Measurements from ENCODE around the gene P3H3.
A peak's percentile ranks its signal among the peaks of the same experiment; 100 is the strongest.

The P3H3 gene

GRCh38 chr12:6827437-6827911 lies 733 bp upstream of the P3H3 start:
- CTCF ChIA-PET: interaction anchor here (0.6 to 8.1 kb wide), 6 partner anchors 24 to 459 kb away, joined by 3 to 116 read pairs (median 3); partner anchors contain the start of genes MLF2, TPI1 and USP5
- Histone ChIP-seq H3K4me3 (ENCODE audit: low read depth, low read length) (no peak overlapping the region), H3K27ac (ENCODE audit: extremely low read depth, low read depth, low read length) (no peak overlapping the region; the same call in 1 of the 2 replicates), H3K36me3 (ENCODE audit: control insufficient read depth in 2 of 2, insufficient read depth in 1 of 2, low read length in 2 of 2) (peaks cover 3 to 30% of the 10 kb centered on the region in 2 experiments), H3K4me1 (ENCODE audit: control insufficient read depth, insufficient read depth, low read length) (no peaks in the 10 kb centered on the region), H3K9me3 (ENCODE audit: control insufficient read depth, insufficient read depth, low read depth, low read length) (no peaks in the 10 kb centered on the region)
- POLR2A ChIA-PET: interaction anchor here (0.7 to 6.0 kb wide), 9 partner anchors 25 to 293 kb away, joined by 3 to 55 read pairs (median 4); partner anchors contain the start of genes CDCA3, COPS7A, GAPDH and MLF2
- TF ChIP-seq ZSCAN5A (tag by site-specific recombination; IDR thresholded peaks at IDR 0.05) (no peak), ZNF670 (tag by site-specific recombination; IDR thresholded peaks at IDR 0.05; ENCODE audit: low read depth) (no peak), GLIS2 (tag by site-specific recombination; IDR thresholded peaks at IDR 0.05) (no peak; the same call in 1 of the 2 replicates), ZBTB17 (tag by site-specific recombination; IDR thresholded peaks at IDR 0.05) (peak; percentile 60), SALL2 (tag by site-specific recombination; IDR thresholded peaks at IDR 0.05; ENCODE audit: borderline replicate concordance) (no peak), ZNF366 (tag by site-specific recombination; conservative IDR thresholded peaks at IDR 0.05) (peak; percentile 48), ZNF549 (tag by site-specific recombination; IDR thresholded peaks at IDR 0.05) (no peak), ZFP37 (tag by site-specific recombination; IDR thresholded peaks at IDR 0.05) (0 out of 2 replicates have a peak, but pooled peaks have one; percentile 31), ZNF433 (tag by site-specific recombination; IDR thresholded peaks at IDR 0.05; ENCODE audit: low read depth) (no peak), ZNF24 (tag by site-specific recombination; IDR thresholded peaks at IDR 0.05) (peak; percentile 43; the same call in 1 of the 2 replicates), ZNF548 (tag by site-specific recombination; IDR thresholded peaks at IDR 0.05) (no peak), PRDM1 (tag by site-specific recombination; IDR thresholded peaks at IDR 0.05) (no peak), ZNF768 (tag by site-specific recombination; IDR thresholded peaks at IDR 0.05) (no peak), ZNF416 (tag by site-specific recombination; IDR thresholded peaks at IDR 0.05) (no peak), ZNF747 (tag by site-specific recombination; IDR thresholded peaks at IDR 0.05) (no peak), ZNF449 (tag by site-specific recombination; IDR thresholded peaks at IDR 0.05) (0 out of 2 replicates have a peak, but pooled peaks have one; percentile 34), MYNN (tag by site-specific recombination; IDR thresholded peaks at IDR 0.05; ENCODE audit: borderline replicate concordance) (no peak), ZNF510 (tag by site-specific recombination; IDR thresholded peaks at IDR 0.05; ENCODE audit: insufficient replicate concordance) (no peak), ZNF585B (tag by site-specific recombination; IDR thresholded peaks at IDR 0.05) (no peak), KLF1 (tag by site-specific recombination; IDR thresholded peaks at IDR 0.05) (no peak), OSR2 (tag by site-specific recombination; IDR thresholded peaks at IDR 0.05) (no peak), ZNF621 (tag by site-specific recombination; IDR thresholded peaks at IDR 0.05) (no peak), ZNF354C (tag by site-specific recombination; IDR thresholded peaks at IDR 0.05; ENCODE audit: borderline replicate concordance, low read depth) (no peak), ZNF239 (tag by site-specific recombination; IDR thresholded peaks at IDR 0.05) (no peak), PRDM2 (tag by site-specific recombination; IDR thresholded peaks at IDR 0.05; ENCODE audit: borderline replicate concordance) (no peak), ZNF362 (tag by site-specific recombination; IDR thresholded peaks at IDR 0.05) (no peak), CTCF (tag by site-specific recombination; IDR thresholded peaks at IDR 0.05) (no peak)
